Neuronal stem cell (in vitro differentiated cells): ENCODE measurements around the gene VWF.
A peak's percentile ranks its signal among the peaks of the same experiment; 100 is the strongest.

Experiments used
- DNase-seq: peaks from one replicate; pipeline ENCODE4 v3.0.0-alpha.2; 2013; ENCODE audit warnings: low spot score
- H2AFZ ChIP-seq: one replicate; pipeline ENCODE4 v1.6.1; 2013; ENCODE audit warnings: mild to moderate bottlenecking, low read length, inconsistent platforms
- H2AK5ac ChIP-seq: 2 replicates; pipeline ENCODE4 v1.6.1; 2013; ENCODE audit warnings: low read depth, mild to moderate bottlenecking, inconsistent platforms, low read length, moderate library complexity, mixed read lengths
- H2BK120ac ChIP-seq: 2 replicates; pipeline ENCODE4 v1.6.1; 2013; ENCODE audit warnings: low read depth, mild to moderate bottlenecking, inconsistent platforms, low read length, moderate library complexity, mixed read lengths
- H2BK12ac ChIP-seq: one replicate; pipeline ENCODE4 v1.6.1; 2013; ENCODE audit warnings: low read length, inconsistent platforms
- H2BK15ac ChIP-seq: 2 replicates; pipeline ENCODE4 v1.6.1; 2013; ENCODE audit warnings: mild to moderate bottlenecking, low read length, inconsistent platforms, mixed read lengths
- H2BK5ac ChIP-seq: one replicate; pipeline ENCODE4 v1.6.1; 2013; ENCODE audit warnings: inconsistent platforms, mild to moderate bottlenecking, low read length, moderate library complexity
- H3K14ac ChIP-seq: one replicate; pipeline ENCODE4 v1.6.1; 2013; ENCODE audit warnings: low read length, inconsistent platforms
- H3K18ac ChIP-seq: 2 replicates; pipeline ENCODE4 v1.6.1; 2013; ENCODE audit warnings: low read length, inconsistent platforms
- H3K23ac ChIP-seq: 2 replicates; pipeline ENCODE4 v1.6.1; 2013; ENCODE audit warnings: low read depth, mild to moderate bottlenecking, mixed read lengths, low read length, inconsistent platforms; ENCODE audit not compliant: poor library complexity
- H3K27ac ChIP-seq: replicated peaks from 3 replicates; pipeline ENCODE4 v1.5.1; 2013; ENCODE audit warnings: low read length, inconsistent platforms
- H3K27me3 ChIP-seq, 3 experiments: 2 replicates each; pipeline ENCODE4 v1.6.1; 2013; ENCODE audit warnings: low read length in 3 of 3, mild to moderate bottlenecking in 2 of 3, inconsistent platforms in 1 of 3, low read depth in 1 of 3, mixed read lengths in 1 of 3, moderate library complexity in 1 of 3; ENCODE audit not compliant: control insufficient read depth in 3 of 3, insufficient read depth in 3 of 3
- H3K36me3 ChIP-seq, 2 donors: replicated peaks in 1 of 2; 2 replicates each; pipeline ENCODE4 v1.6.1; 2013; ENCODE audit warnings: low read length in 2 of 2; ENCODE audit not compliant: control insufficient read depth in 2 of 2, insufficient read depth in 2 of 2
- H3K4ac ChIP-seq: 2 replicates; pipeline ENCODE4 v1.6.1; 2013; ENCODE audit warnings: inconsistent platforms, mild to moderate bottlenecking, low read length, moderate library complexity
- H3K4me1 ChIP-seq, 2 donors: 1 replicate in 1 of 2; 2 replicates in 1 of 2; pipeline ENCODE4 v1.6.1; 2013; ENCODE audit warnings: low read length in 2 of 2, low read depth in 1 of 2; ENCODE audit not compliant: control insufficient read depth in 2 of 2, insufficient read depth in 1 of 2
- H3K4me2 ChIP-seq: one replicate; pipeline ENCODE4 v1.6.1; 2013; ENCODE audit warnings: mild to moderate bottlenecking, low read length, inconsistent platforms; ENCODE audit not compliant: insufficient read depth, poor library complexity, severe bottlenecking
- H3K4me3 ChIP-seq, 2 donors: 2 replicates each; pipeline ENCODE4 v1.5.1; 2013; ENCODE audit warnings: low read length in 2 of 2, mild to moderate bottlenecking in 2 of 2, inconsistent platforms in 1 of 2, moderate library complexity in 1 of 2
- H3K79me1 ChIP-seq: one replicate; pipeline ENCODE4 v1.6.1; 2013; ENCODE audit warnings: low read depth, mild to moderate bottlenecking, inconsistent platforms, low read length, moderate library complexity
- H3K9ac ChIP-seq: one replicate; pipeline ENCODE4 v1.6.1; 2013; ENCODE audit warnings: mild to moderate bottlenecking, low read depth, low read length, inconsistent platforms; ENCODE audit not compliant: poor library complexity
- H3K9me3 ChIP-seq, 2 donors: replicated peaks in 1 of 2; 2 replicates each; pipeline versions ENCODE3 to v1.6.1; 2013; ENCODE audit warnings: low read length in 2 of 2, mild to moderate bottlenecking in 2 of 2, inconsistent platforms in 1 of 2, low read depth in 1 of 2, mixed read lengths in 1 of 2, moderate library complexity in 1 of 2; ENCODE audit not compliant: control insufficient read depth in 2 of 2, insufficient read depth in 1 of 2
- H4K8ac ChIP-seq: one replicate; pipeline ENCODE4 v1.6.1; 2013; ENCODE audit warnings: low read depth, mild to moderate bottlenecking, inconsistent platforms, low read length, moderate library complexity
- H4K91ac ChIP-seq: one replicate; pipeline ENCODE4 v1.6.1; 2013; ENCODE audit warnings: low read length, low read depth, mild to moderate bottlenecking, inconsistent platforms; ENCODE audit not compliant: poor library complexity
- WGBS, 2 donors: extraction: QIAGEN DNeasy Blood & Tissue Kit; methylation state at CpG; one replicate each; pipeline ENCODE4 v1.1.7; 2013; ENCODE audit warnings: missing lambda C conversion rate in 2 of 2, mixed read lengths in 1 of 2; ENCODE audit not compliant: insufficient read length in 2 of 2, insufficient replicate concordance in 1 of 2; ENCODE audit errors: extremely low coverage in 2 of 2; 5-methylcytosine and 5-hydroxymethylcytosine counted together

The VWF gene

DNA sequence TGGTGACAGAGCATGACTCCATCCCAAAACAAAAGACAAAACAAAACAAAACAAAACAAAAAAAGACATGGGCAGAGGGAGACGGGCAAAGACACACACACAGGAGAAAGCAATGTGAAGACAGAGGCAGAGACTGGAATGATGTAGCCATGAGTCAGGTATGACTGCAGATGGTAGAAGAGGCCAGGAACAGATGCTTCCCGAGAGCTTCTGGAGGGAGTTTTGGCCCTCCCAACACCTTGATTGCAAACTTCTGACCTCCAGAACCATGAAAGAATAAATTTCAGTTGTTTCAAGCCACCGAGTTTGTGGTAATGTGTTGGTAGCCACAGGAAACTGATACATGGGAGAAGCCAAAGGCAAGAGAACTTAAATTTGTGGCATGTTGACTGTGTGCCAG lies 27.1 kb downstream of the VWF start:
- Histone ChIP-seq H3K27ac (no peak overlapping the region), H2BK15ac (no peak overlapping the region), H3K36me3 (no peaks in the 10 kb centered on the region), H4K91ac (no peak overlapping the region), H2BK12ac (no peak overlapping the region), H3K27me3 (no peaks in the 10 kb centered on the region), H2BK5ac (no peak overlapping the region), H3K18ac (no peak overlapping the region), H3K14ac (no peak overlapping the region), H3K4ac (no peak overlapping the region), H2BK120ac (no peak overlapping the region), H3K4me2 (no peak overlapping the region), H2AK5ac (no peak overlapping the region), H3K79me1 (no peaks in the 10 kb centered on the region), H3K4me3 (no peak overlapping the region), H3K9me3 (no peaks in the 10 kb centered on the region), H3K23ac (no peak overlapping the region), H3K9ac (no peak overlapping the region), H4K8ac (no peak overlapping the region), H3K4me1 (peaks cover 2 to 3% of the 10 kb centered on the region in 2 donors), H2AFZ (peak overlapping the region; percentile 15)
- no peak for DNase-seq
- no CpG with 5 or more reads among the region's 3 CpGs for WGBS, 2 donors

DNA sequence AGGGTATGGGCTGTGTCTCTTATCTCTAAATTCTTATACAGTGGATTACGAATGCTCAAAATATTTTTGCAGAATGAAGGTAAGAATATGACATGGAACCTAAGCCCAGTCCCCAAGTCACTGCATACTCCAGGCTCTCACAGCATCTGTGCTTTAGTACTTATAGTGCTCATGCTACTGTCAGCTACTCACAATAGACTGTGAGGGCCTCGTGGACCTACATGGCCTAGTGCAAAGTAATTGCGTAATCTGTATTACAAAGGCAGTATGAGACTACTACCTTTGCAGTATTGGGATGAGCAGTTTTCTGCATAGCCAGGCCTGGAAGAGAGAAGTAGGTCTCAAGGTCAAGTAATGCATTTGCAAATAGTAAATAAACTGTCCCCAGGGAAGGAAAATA lies 27.9 kb downstream of the VWF start:
- H3K9me3 ChIP-seq = no peaks in the 10 kb centered on the region
- H2BK5ac ChIP-seq = no peak overlapping the region
- H2BK15ac ChIP-seq = no peak overlapping the region
- no peak overlapping the region for H4K8ac ChIP-seq
- H3K4me3 ChIP-seq = no peak overlapping the region
- H2AFZ ChIP-seq = no peak overlapping the region
- no peak overlapping the region for H3K23ac ChIP-seq
- no peak overlapping the region for H3K4ac ChIP-seq
- no peak for DNase-seq
- no peaks in the 10 kb centered on the region for H3K27me3 ChIP-seq
- no peak overlapping the region for H3K9ac ChIP-seq
- H3K79me1 ChIP-seq = no peaks in the 10 kb centered on the region
- H2BK12ac ChIP-seq = no peak overlapping the region
- no peak overlapping the region for H3K4me2 ChIP-seq
- no CpG with 5 or more reads among the region's 3 CpGs for WGBS, 2 donors
- no peak overlapping the region for H3K27ac ChIP-seq
- H3K36me3 ChIP-seq = no peaks in the 10 kb centered on the region
- H2AK5ac ChIP-seq = no peak overlapping the region
- no peak overlapping the region for H2BK120ac ChIP-seq
- no peak overlapping the region for H3K18ac ChIP-seq
- no peak overlapping the region for H4K91ac ChIP-seq
- no peak overlapping the region for H3K14ac ChIP-seq
- peaks cover 2 to 3% of the 10 kb centered on the region in 2 donors for H3K4me1 ChIP-seq

DNA sequence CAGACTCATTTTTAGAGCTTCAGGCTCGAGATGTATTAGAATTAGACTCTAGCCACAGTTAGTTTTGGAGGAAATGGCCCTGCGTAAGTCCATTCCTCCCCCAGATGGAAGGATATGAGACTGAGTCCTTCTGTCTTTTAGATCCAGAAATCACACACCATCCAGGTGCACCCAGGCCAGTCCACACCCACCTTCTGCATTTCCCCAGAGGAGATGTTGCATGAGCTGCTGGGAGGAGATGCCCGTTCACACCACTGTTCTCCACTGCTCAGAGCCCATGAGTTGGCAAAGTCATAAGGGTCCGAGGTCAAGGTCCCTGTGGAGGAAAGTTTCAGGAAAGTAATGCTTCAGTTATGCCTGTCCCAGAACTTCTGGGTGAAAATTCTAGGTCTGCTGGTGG lies 29.2 kb downstream of the VWF start:
- Histone ChIP-seq H2BK12ac (no peak overlapping the region), H3K4me3 (no peak overlapping the region), H3K4ac (no peak overlapping the region), H2AFZ (no peak overlapping the region), H3K36me3 (no peaks in the 10 kb centered on the region), H2BK120ac (no peak overlapping the region), H3K9me3 (no peaks in the 10 kb centered on the region), H3K4me2 (no peak overlapping the region), H3K4me1 (peaks cover 2 to 3% of the 10 kb centered on the region in 2 donors), H3K79me1 (no peaks in the 10 kb centered on the region), H4K91ac (no peak overlapping the region), H3K14ac (no peak overlapping the region), H3K27ac (no peak overlapping the region), H2BK15ac (no peak overlapping the region), H3K27me3 (no peaks in the 10 kb centered on the region), H3K18ac (peak overlapping the region; percentile 36), H2AK5ac (no peak overlapping the region), H2BK5ac (no peak overlapping the region), H3K9ac (no peak overlapping the region), H3K23ac (no peak overlapping the region), H4K8ac (no peak overlapping the region)
- DNase-seq = no peak
- no CpG with 5 or more reads among the region's 4 CpGs for WGBS, 2 donors

- H3K9ac ChIP-seq = no peak overlapping the region
- H3K36me3 ChIP-seq = no peaks in the 10 kb centered on the region
- H2BK5ac ChIP-seq = no peak overlapping the region
- H3K4ac ChIP-seq = no peak overlapping the region
- WGBS, 2 donors = no CpG with 5 or more reads among the region's 2 CpGs
- H2BK120ac ChIP-seq = no peak overlapping the region
- H2AFZ ChIP-seq = no peak overlapping the region
- peak overlapping the region; percentile 5 for H2BK12ac ChIP-seq
- H2AK5ac ChIP-seq = peak overlapping the region; percentile 17
- no peaks in the 10 kb centered on the region for H3K9me3 ChIP-seq
- H4K8ac ChIP-seq = no peak overlapping the region
- DNase-seq = no peak
- no peak overlapping the region for H3K23ac ChIP-seq
- no peak overlapping the region for H3K4me3 ChIP-seq
- H3K4me1 ChIP-seq = peaks cover 7 to 12% of the 10 kb centered on the region in 2 donors
- no peak overlapping the region for H3K18ac ChIP-seq
- H3K14ac ChIP-seq = no peak overlapping the region
- H3K4me2 ChIP-seq = no peak overlapping the region
- H3K27me3 ChIP-seq = no peaks in the 10 kb centered on the region
- no peaks in the 10 kb centered on the region for H3K79me1 ChIP-seq
- H3K27ac ChIP-seq = no peak overlapping the region
- H2BK15ac ChIP-seq = peak overlapping the region; percentile 6
- no peak overlapping the region for H4K91ac ChIP-seq
Measured at GRCh38 chr12:6093764-6094163, 30.7 kb downstream of the VWF start.
